DMS53 (cell line): ENCODE data around the gene RNF133.
A peak's percentile ranks its signal among the peaks of the same experiment; 100 is the strongest.
"Not testable (repeated sequence)": the region's sequence is repeated elsewhere in the genome, so short reads cannot be mapped to it uniquely, and the experiment has no call there.

Experiments
- DNase-seq: peaks from one replicate; lab custom pipeline; 2025; lab: John Stamatoyannopoulos, UW

Gene RNF133

GRCh38 chr7:122689346-122690109, 9.4 kb downstream of the RNF133 start:
- peak; percentile 21 for DNase-seq

DNA sequence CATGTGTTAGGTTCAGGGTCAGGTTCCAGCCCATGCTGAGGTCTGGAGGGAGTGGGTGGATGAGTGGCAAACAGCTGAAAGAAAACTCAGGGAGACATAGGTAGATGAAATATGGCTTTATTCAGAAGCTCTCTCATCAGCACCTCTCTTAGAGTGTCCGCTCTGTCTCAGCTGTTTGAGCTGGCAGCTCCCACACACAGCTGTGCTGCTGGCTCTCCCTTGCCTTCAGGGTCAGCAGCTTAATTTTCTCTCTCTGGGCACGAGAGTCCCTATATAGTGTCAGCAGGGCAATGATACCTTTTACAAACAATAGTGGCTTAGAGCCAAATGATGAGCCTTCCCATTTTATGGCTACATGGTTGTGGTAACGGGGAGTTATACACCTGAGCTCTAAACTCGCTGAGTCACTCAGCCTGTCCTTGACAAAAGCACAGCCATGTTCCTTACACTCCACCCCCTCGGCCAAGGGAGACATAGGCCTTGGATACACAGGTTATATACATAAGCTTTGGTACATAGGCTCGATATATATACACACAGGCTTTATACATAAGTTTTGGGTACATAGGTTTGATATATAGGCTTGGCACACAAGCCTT, 10.4 kb downstream of the RNF133 start:
- DNase-seq, result peak; percentile 29

- no peak for DNase-seq
These were observed 12.5 kb downstream of the RNF133 start for GRCh38 chr7:122686360-122686878.

GRCh38 chr7:122684504-122684903, 14.4 kb downstream of the RNF133 start:
- DNase-seq, result no peak

- no peak for DNase-seq
These were observed 15.9 kb downstream of the RNF133 start for GRCh38 chr7:122682815-122683550.

DNA sequence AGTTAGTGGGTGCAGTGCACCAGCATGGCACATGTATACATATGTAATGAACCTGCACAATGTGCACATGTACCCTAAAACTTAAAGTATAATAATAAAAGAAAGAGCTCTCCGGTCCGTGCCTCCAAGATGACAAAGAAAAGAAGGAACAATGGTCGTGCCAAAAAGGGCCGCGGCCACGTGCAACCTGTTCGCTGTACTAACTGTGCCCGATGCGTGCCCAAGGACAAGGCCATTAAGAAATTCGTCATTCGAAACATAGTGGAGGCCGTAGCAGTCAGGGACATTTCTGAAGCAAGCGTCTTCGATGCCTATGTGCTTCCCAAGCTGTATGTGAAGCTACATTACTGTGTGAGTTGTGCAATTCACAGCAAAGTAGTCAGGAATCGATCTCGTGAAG, 17.7 kb downstream of the RNF133 start:
- DNase-seq, result not testable (repeated sequence)

DNA sequence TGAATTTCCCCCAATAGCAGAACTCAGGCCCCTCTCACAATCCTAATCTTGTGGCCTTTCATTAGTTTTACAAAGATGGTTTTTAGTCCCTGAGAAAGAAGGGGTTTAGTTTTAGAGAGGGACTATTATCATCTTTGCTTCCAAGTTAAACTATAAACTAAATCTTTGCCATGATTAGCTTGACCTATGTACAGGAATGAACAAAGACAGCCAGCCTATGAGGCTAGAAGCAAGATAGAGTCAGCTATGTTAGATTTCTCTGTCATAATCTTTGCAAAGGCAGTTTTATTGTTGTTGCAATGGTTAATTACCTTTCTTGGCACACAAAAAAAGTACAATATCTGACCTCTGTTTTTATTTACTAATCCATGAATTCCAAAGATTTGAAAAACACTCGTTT, 19.1 kb downstream of the RNF133 start:
- peak; percentile 50 for DNase-seq

GRCh38 chr7:122679269-122679709, 19.6 kb downstream of the RNF133 start:
- DNase-seq, result peak; percentile 96

DNA sequence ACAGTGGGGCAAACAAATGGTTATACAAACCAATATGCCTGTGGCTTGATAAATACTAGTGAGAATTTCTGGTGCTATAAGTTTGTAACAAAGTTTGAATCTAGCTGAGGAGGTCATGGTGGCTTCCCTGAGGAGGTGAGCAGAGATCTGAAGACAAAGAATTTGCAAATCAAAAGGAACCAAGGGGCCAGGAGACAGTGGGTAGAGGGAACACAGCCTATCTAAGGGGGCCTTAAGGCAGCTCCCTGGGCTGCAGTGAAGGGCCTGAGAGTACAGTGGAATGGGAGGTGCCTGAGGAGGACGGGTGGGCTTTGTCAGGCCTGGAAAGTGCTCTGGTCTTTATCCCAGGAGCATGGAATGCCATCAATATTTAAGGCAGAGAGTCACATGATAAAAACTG, 21.8 kb downstream of the RNF133 start:
- no peak for DNase-seq

GRCh38 chr7:122676466-122676865, 22.5 kb downstream of the RNF133 start:
- DNase-seq, result peak; percentile 94

DNA sequence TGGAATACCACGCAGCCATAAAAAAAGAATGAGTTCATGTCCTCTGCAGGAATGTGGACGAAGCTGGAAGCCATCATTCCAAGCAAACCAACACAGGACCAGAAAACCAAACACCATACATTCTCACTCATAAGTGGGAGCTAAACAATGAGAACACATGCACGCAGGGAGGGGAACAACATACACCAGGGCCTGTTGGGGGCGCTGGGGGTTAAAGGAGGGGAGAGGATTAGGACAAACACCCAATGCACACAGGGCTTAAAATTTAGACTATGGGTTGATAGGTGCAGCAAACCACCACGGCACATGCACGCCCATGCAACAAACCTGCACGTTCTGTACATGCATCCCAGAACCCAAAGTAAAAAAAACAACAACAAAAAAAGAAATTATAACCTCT, 23.3 kb downstream of the RNF133 start:
- DNase-seq, result no peak

GRCh38 chr7:122675011-122675410, 23.9 kb downstream of the RNF133 start:
- no peak for DNase-seq

DNA sequence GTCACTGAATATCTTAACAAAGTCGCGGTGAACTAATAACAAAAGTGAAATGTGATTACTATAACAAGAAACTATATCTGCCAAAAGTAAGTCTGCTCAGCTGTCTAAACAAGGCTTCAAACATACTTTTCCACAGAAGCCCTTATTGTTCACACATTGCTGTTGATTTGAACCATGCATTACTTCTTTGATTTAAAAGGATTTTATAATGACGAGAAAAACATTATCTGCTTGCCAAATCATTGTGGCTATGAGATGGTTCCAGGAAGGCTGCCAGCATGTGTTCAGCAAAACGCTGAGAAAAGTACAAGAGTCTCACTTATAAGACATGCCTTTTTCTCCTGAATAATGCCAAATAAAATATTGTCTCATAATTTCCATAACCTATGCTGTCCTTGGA, 24.4 kb downstream of the RNF133 start:
- no peak for DNase-seq

DNA sequence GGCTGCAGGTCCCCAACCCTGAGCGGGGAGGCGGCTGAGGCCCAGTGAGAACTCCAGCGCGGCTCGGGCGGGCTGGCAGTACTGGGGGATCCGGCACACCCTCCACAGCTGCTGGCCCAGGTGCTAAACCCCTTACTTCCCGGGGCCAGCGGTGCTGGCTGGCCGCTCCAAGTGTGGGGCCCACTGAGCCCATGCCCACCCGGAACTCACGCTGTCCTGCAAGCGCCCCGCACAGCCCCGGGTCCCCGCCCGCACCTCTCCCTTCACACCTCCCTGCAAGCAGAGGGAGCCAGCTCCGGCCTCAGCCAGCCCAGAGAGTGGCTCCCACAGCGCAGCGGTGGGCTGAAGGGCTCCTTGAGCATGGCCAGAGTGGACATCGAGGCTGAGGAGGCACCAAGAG, 25.0 kb downstream of the RNF133 start:
- DNase-seq, result no peak

DNA sequence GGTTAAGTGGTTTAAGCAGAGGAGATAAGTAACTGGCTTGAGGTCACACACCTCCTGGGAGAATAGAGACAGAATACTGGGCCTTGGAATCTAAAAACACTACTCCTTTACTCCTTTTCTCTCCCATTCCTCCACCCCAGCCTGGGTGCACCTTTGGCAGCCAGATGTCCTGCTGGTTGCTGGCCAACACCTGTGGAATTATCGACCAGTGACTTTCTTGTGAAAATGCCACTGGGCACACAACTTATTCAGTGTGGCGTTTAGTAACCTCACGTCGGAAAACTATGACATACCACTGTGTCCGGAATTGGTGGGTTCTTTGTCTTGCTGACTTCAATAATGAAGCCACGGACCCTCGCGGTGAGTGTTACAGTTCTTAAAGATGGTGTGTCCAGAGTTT, 26.4 kb downstream of the RNF133 start:
- DNase-seq, result no peak

DNA sequence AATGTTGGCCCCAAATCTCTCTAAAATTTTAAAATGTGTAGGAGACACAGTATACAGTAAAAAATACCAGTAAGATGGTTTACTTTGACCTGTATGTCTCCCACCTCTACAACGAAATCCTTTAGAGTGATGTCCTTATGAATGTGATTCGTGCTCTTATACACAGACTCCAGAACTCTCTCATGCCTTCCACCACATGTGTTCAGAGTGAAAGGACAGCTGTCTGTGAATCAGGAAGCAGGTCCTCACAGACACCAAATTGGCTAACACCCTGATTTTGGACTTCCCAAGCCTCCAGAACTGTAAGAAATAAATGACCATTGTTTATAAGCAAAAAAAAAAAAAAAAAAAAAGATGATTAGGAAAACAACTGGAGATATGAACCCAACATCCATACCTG, 35.2 kb downstream of the RNF133 start:
- no peak for DNase-seq

- DNase-seq, result no peak
These were observed 40.1 kb downstream of the RNF133 start for GRCh38 chr7:122658856-122659255.

DNA sequence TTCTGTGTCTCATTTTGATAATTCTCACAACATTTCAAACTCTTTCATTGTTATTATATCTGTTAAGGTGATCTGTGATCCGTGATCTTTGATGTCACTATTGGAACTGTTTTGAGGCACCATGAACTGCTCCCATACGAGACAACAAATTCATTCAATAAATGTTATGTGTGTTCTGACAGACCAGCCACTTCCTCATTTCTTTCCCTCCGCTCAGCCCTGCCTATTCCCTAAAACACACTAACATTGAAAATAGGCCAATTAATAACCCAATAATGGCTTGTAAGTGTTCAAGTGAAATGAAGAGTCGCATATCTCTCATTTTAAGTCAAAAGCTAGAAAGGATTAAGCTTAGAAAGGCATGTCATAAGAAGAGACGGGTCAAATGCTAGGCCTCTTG, 45.2 kb downstream of the RNF133 start:
- peak; percentile 33 for DNase-seq

DNA sequence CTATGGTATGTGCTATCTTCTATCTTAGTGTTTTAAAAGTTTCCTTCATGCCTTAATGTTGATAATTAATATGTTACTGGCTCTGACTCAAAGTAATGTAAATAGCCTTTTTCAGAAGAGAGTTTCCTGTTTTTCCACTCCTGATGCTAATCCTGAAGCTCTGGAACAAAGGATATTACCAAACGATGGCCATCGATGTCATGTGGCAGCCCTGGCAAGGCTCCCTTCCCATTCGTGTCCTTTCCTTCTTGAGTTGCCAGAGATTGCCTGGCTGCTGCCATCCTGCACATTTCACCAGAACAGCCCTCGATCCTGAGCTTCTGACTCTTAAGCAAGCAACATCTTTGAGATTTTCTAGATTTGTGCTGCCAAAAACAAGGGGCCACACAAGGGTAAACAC, 46.0 kb downstream of the RNF133 start:
- DNase-seq, result peak; percentile 93

GRCh38 chr7:122651451-122651850, 47.5 kb downstream of the RNF133 start:
- DNase-seq, result no peak
